ENCODE data around the gene LMO1. TPM values are rescaled to one million over a fixed set of nuclear protein-coding genes. Genes with fewer than 3 reads are reported as not detected.

LMO1 gene
- total and polyA plus RNA-seq, 10 donors = 0.17 to 1.0 (median 0.57) TPM; not detected in 5

- no peak overlapping the region for H3K27ac ChIP-seq
- WGBS, 5 donors = 71 to 84% (median 83%) methylated on average over 8 to 9 of the region's 9 CpGs
- no peak overlapping the region for H3K4me3 ChIP-seq
- intact Hi-C loops (cut with DNase I; ENCODE audit: low total_unique reads) = no loop called here
- H3K36me3 ChIP-seq = no peaks in the 10 kb centered on the region
- H3K4me1 ChIP-seq = peaks cover 0 to 8% (median 2%) of the 10 kb centered on the region in 6 donors
- peak; percentile 53 for DNase-seq
- no peaks in the 10 kb centered on the region for H3K9me3 ChIP-seq
- no peaks in the 10 kb centered on the region for H3K27me3 ChIP-seq (replicated peaks in 1 of 7)
- no peak for TF ChIP-seq CTCF (IDR thresholded peaks at IDR 0.05 in 8 of 11, conservative IDR thresholded peaks at IDR 0.05 in 3 of 11)
- TF ChIP-seq POLR2AphosphoS5 (IDR thresholded peaks at IDR 0.05) = no peak
- no peak for TF ChIP-seq POLR2A (IDR thresholded peaks at IDR 0.05)
Observed at GRCh38 chr11:8229299-8230177, 34.1 kb downstream of the LMO1 start.

GRCh38 chr11:8228231-8228630 is 35.4 kb downstream of the LMO1 start:
- Histone ChIP-seq H3K4me3 (no peak overlapping the region), H3K9me3 (no peaks in the 10 kb centered on the region), H3K27ac (no peak overlapping the region), H3K27me3 (replicated peaks in 1 of 7) (no peaks in the 10 kb centered on the region), H3K36me3 (no peaks in the 10 kb centered on the region), H3K4me1 (peaks cover 0 to 7% (median 2%) of the 10 kb centered on the region in 6 donors)
- TF ChIP-seq POLR2A (IDR thresholded peaks at IDR 0.05) (no peak), CTCF (IDR thresholded peaks at IDR 0.05 in 8 of 11, conservative IDR thresholded peaks at IDR 0.05 in 3 of 11) (no peak), POLR2AphosphoS5 (IDR thresholded peaks at IDR 0.05) (no peak)
- intact Hi-C loops (cut with DNase I; ENCODE audit: low total_unique reads) = no loop called here
- 76 to 94% (median 80%) methylated on average over 6 to 7 of the region's 7 CpGs for WGBS, 5 donors
- peak; percentile 45 for DNase-seq

- TF ChIP-seq POLR2A (IDR thresholded peaks at IDR 0.05) = no peak
- TF ChIP-seq CTCF (IDR thresholded peaks at IDR 0.05 in 8 of 11, conservative IDR thresholded peaks at IDR 0.05 in 3 of 11) = no peak
- no peak for TF ChIP-seq POLR2AphosphoS5 (IDR thresholded peaks at IDR 0.05)
- H3K27me3 ChIP-seq (replicated peaks in 1 of 7) = no peaks in the 10 kb centered on the region
- no peak for DNase-seq
- no peaks in the 10 kb centered on the region for H3K9me3 ChIP-seq
- intact Hi-C loops (cut with DNase I; ENCODE audit: low total_unique reads) = no loop called here
- no peaks in the 10 kb centered on the region for H3K36me3 ChIP-seq
- H3K4me1 ChIP-seq = peaks cover 0 to 7% (median 2%) of the 10 kb centered on the region in 6 donors
- H3K4me3 ChIP-seq = no peak overlapping the region
- H3K27ac ChIP-seq = no peak overlapping the region
- 83 to 93% (median 90%) methylated on average over 4 of the region's 4 CpGs for WGBS, 5 donors
Observed at GRCh38 chr11:8227156-8228152, 36.2 kb downstream of the LMO1 start.
